Measurements from ENCODE around the gene SHKBP1.

DNA sequence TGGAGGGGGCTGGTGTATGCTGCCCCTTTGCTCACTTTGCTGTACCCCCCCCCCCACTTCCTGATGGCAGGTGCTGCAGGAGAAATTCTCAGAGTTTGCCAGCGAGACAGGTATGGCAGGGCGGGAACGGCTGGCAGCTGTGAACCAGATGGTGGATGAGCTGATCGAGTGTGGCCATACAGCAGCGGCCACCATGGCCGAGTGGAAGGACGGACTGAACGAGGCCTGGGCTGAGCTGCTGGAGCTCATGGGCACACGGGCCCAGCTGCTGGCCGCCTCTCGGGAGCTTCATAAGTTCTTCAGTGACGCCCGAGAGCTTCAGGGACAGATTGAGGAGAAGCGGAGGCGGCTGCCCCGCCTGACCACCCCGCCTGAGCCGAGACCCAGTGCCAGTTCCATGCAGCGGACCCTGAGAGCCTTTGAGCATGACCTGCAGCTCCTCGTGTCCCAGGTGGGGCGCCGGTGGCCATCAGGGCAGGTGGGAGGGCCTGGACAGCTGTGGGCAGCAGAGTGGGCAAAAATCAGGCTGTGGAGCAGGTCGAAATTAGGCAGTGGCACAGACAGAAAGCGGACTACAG, 19.6 kb upstream of the SHKBP1 start:
- TF ChIP-seq, protein P1, sequence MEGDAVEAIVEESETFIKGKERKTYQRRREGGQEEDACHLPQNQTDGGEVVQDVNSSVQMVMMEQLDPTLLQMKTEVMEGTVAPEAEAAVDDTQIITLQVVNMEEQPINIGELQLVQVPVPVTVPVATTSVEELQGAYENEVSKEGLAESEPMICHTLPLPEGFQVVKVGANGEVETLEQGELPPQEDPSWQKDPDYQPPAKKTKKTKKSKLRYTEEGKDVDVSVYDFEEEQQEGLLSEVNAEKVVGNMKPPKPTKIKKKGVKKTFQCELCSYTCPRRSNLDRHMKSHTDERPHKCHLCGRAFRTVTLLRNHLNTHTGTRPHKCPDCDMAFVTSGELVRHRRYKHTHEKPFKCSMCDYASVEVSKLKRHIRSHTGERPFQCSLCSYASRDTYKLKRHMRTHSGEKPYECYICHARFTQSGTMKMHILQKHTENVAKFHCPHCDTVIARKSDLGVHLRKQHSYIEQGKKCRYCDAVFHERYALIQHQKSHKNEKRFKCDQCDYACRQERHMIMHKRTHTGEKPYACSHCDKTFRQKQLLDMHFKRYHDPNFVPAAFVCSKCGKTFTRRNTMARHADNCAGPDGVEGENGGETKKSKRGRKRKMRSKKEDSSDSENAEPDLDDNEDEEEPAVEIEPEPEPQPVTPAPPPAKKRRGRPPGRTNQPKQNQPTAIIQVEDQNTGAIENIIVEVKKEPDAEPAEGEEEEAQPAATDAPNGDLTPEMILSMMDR (IDR thresholded peaks at IDR 0.05), result no peak
- no peak for TF ChIP-seq POLR2AphosphoS5 (IDR thresholded peaks at IDR 0.05)
